GM12878 (cell line): ENCODE data around the gene ANKRD13A.

Experiments used
- CEBPB ChIP-seq, 2 experiments: fragments of 150-350 bp in 1 of 2; IDR thresholded peaks; 2 replicates each; pipeline ENCODE4 v1.6.1; 2012 to 2014; ENCODE audit warnings: low read depth in 2 of 2, low read length in 2 of 2, borderline replicate concordance in 1 of 2, inconsistent platforms in 1 of 2
- NR2C2 ChIP-seq: IDR thresholded peaks from 2 replicates; pipeline ENCODE4 v1.6.1; 2011; ENCODE audit warnings: borderline replicate concordance, low read depth; ENCODE audit not compliant: control insufficient read depth, insufficient read length
- RAD21 ChIP-seq: IDR thresholded peaks from 2 replicates; pipeline ENCODE4 v1.6.1; 2011; ENCODE audit warnings: mild to moderate bottlenecking, low read depth, low read length, moderate library complexity; ENCODE audit not compliant: insufficient read depth
- SPI1 ChIP-seq: IDR thresholded peaks from 2 replicates; pipeline ENCODE4 v1.6.1; 2011; ENCODE audit warnings: low read depth, mild to moderate bottlenecking, low read length, moderate library complexity, borderline replicate concordance; ENCODE audit not compliant: insufficient read depth
- SRF ChIP-seq, 2 experiments: IDR thresholded peaks; 2 replicates each; pipeline ENCODE4 v1.6.1; 2011; ENCODE audit warnings: low read depth in 2 of 2, low read length in 2 of 2, mild to moderate bottlenecking in 1 of 2, moderate library complexity in 1 of 2
- TARDBP ChIP-seq: IDR thresholded peaks from 2 replicates; pipeline ENCODE4 v1.6.1; 2016; ENCODE audit warnings: borderline replicate concordance
- TF ChIP-seq, protein P1 (sequence below), 3 experiments: IDR thresholded peaks in 2 of 3; conservative IDR thresholded peaks in 1 of 3; 2 replicates each; pipeline ENCODE4 v1.5.1; 2011; ENCODE audit warnings: low read depth in 3 of 3, low read length in 3 of 3, mild to moderate bottlenecking in 3 of 3, control low read depth in 2 of 3, moderate library complexity in 2 of 3, inconsistent platforms in 1 of 3, mixed read lengths in 1 of 3; ENCODE audit not compliant: control insufficient read depth in 2 of 3, insufficient read depth in 1 of 3; ENCODE audit errors: extremely low read depth in 1 of 3
- TF ChIP-seq, protein P2 (sequence below): fragments of 450-650 bp; IDR thresholded peaks from 2 replicates; pipeline ENCODE4 v1.6.1; 2017; ENCODE audit warnings: antibody characterized with exemption, mild to moderate bottlenecking, moderate library complexity
- TF ChIP-seq, protein P3 (sequence below): IDR thresholded peaks from 2 replicates; pipeline ENCODE4 v1.6.1; 2012; ENCODE audit warnings: mild to moderate bottlenecking, low read depth, low read length
- TF ChIP-seq, protein P4 (sequence below): IDR thresholded peaks from 2 replicates; pipeline ENCODE4 v1.6.1; 2012; ENCODE audit warnings: low read depth, low read length, improper control_type of control experiment
- TF ChIP-seq, protein P5 (sequence below): fragments of 450-650 bp; IDR thresholded peaks from 2 replicates; pipeline ENCODE4 v1.6.1; 2014; ENCODE audit warnings: mild to moderate bottlenecking
- TF ChIP-seq, protein P6 (sequence below): IDR thresholded peaks from 2 replicates; pipeline ENCODE4 v1.6.1; 2012; ENCODE audit warnings: low read depth, low read length, improper control_type of control experiment
- TF ChIP-seq, protein P7 (sequence below): IDR thresholded peaks from 2 replicates; pipeline ENCODE4 v1.6.1; 2012; ENCODE audit warnings: low read depth, low read length, improper control_type of control experiment

DNA sequence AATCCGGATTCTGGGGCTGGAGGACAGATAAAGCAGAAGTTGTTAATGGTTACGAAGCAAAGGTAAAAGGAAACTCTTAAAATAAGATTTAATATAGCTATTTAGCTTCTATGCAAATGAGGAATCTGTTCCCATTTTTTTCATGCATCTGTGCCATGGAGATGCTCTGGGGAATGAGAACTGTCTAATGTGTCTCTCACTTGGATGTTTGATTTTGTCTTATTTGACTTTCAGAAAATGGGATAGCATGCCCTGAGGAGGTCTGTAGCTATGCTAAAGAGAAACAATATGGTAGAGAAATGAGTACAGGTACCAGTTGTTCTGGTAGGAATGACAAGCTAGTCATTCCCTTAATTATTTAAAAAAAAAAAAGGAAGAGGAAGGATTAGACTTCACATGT, 24.8 kb downstream of the ANKRD13A start:
- TF ChIP-seq, protein P1, sequence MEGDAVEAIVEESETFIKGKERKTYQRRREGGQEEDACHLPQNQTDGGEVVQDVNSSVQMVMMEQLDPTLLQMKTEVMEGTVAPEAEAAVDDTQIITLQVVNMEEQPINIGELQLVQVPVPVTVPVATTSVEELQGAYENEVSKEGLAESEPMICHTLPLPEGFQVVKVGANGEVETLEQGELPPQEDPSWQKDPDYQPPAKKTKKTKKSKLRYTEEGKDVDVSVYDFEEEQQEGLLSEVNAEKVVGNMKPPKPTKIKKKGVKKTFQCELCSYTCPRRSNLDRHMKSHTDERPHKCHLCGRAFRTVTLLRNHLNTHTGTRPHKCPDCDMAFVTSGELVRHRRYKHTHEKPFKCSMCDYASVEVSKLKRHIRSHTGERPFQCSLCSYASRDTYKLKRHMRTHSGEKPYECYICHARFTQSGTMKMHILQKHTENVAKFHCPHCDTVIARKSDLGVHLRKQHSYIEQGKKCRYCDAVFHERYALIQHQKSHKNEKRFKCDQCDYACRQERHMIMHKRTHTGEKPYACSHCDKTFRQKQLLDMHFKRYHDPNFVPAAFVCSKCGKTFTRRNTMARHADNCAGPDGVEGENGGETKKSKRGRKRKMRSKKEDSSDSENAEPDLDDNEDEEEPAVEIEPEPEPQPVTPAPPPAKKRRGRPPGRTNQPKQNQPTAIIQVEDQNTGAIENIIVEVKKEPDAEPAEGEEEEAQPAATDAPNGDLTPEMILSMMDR (IDR thresholded peaks at IDR 0.05 in 2 of 3, conservative IDR thresholded peaks at IDR 0.05 in 1 of 3; ENCODE audit: control insufficient read depth in 2 of 3, extremely low read depth in 1 of 3, insufficient read depth in 1 of 3, low read depth in 3 of 3, low read length in 3 of 3): no peak
- TF ChIP-seq TARDBP: no peak
- TF ChIP-seq SRF (IDR thresholded peaks at IDR 0.05; ENCODE audit: low read depth in 2 of 2, low read length in 2 of 2): no peak
- TF ChIP-seq, protein P2, sequence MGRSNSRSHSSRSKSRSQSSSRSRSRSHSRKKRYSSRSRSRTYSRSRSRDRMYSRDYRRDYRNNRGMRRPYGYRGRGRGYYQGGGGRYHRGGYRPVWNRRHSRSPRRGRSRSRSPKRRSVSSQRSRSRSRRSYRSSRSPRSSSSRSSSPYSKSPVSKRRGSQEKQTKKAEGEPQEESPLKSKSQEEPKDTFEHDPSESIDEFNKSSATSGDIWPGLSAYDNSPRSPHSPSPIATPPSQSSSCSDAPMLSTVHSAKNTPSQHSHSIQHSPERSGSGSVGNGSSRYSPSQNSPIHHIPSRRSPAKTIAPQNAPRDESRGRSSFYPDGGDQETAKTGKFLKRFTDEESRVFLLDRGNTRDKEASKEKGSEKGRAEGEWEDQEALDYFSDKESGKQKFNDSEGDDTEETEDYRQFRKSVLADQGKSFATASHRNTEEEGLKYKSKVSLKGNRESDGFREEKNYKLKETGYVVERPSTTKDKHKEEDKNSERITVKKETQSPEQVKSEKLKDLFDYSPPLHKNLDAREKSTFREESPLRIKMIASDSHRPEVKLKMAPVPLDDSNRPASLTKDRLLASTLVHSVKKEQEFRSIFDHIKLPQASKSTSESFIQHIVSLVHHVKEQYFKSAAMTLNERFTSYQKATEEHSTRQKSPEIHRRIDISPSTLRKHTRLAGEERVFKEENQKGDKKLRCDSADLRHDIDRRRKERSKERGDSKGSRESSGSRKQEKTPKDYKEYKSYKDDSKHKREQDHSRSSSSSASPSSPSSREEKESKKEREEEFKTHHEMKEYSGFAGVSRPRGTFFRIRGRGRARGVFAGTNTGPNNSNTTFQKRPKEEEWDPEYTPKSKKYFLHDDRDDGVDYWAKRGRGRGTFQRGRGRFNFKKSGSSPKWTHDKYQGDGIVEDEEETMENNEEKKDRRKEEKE: no peak
- TF ChIP-seq RAD21: no peak
- TF ChIP-seq CEBPB (IDR thresholded peaks at IDR 0.05; ENCODE audit: borderline replicate concordance in 1 of 2, low read depth in 2 of 2, low read length in 2 of 2): no peak
- TF ChIP-seq, protein P3, sequence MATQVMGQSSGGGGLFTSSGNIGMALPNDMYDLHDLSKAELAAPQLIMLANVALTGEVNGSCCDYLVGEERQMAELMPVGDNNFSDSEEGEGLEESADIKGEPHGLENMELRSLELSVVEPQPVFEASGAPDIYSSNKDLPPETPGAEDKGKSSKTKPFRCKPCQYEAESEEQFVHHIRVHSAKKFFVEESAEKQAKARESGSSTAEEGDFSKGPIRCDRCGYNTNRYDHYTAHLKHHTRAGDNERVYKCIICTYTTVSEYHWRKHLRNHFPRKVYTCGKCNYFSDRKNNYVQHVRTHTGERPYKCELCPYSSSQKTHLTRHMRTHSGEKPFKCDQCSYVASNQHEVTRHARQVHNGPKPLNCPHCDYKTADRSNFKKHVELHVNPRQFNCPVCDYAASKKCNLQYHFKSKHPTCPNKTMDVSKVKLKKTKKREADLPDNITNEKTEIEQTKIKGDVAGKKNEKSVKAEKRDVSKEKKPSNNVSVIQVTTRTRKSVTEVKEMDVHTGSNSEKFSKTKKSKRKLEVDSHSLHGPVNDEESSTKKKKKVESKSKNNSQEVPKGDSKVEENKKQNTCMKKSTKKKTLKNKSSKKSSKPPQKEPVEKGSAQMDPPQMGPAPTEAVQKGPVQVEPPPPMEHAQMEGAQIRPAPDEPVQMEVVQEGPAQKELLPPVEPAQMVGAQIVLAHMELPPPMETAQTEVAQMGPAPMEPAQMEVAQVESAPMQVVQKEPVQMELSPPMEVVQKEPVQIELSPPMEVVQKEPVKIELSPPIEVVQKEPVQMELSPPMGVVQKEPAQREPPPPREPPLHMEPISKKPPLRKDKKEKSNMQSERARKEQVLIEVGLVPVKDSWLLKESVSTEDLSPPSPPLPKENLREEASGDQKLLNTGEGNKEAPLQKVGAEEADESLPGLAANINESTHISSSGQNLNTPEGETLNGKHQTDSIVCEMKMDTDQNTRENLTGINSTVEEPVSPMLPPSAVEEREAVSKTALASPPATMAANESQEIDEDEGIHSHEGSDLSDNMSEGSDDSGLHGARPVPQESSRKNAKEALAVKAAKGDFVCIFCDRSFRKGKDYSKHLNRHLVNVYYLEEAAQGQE: no peak
- no peak for TF ChIP-seq NR2C2
- TF ChIP-seq, protein P4, sequence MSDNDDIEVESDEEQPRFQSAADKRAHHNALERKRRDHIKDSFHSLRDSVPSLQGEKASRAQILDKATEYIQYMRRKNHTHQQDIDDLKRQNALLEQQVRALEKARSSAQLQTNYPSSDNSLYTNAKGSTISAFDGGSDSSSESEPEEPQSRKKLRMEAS: no peak
- TF ChIP-seq, protein P5, sequence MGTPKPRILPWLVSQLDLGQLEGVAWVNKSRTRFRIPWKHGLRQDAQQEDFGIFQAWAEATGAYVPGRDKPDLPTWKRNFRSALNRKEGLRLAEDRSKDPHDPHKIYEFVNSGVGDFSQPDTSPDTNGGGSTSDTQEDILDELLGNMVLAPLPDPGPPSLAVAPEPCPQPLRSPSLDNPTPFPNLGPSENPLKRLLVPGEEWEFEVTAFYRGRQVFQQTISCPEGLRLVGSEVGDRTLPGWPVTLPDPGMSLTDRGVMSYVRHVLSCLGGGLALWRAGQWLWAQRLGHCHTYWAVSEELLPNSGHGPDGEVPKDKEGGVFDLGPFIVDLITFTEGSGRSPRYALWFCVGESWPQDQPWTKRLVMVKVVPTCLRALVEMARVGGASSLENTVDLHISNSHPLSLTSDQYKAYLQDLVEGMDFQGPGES: no peak
- no peak for TF ChIP-seq SPI1
- TF ChIP-seq, protein P6, sequence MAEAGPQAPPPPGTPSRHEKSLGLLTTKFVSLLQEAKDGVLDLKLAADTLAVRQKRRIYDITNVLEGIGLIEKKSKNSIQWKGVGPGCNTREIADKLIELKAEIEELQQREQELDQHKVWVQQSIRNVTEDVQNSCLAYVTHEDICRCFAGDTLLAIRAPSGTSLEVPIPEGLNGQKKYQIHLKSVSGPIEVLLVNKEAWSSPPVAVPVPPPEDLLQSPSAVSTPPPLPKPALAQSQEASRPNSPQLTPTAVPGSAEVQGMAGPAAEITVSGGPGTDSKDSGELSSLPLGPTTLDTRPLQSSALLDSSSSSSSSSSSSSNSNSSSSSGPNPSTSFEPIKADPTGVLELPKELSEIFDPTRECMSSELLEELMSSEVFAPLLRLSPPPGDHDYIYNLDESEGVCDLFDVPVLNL: no peak
- TF ChIP-seq, protein P7, sequence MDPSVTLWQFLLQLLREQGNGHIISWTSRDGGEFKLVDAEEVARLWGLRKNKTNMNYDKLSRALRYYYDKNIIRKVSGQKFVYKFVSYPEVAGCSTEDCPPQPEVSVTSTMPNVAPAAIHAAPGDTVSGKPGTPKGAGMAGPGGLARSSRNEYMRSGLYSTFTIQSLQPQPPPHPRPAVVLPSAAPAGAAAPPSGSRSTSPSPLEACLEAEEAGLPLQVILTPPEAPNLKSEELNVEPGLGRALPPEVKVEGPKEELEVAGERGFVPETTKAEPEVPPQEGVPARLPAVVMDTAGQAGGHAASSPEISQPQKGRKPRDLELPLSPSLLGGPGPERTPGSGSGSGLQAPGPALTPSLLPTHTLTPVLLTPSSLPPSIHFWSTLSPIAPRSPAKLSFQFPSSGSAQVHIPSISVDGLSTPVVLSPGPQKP: no peak
